Suprapubic skin (tissue), 4 donors: Measurements from ENCODE around the gene PDE1C. TPM values are rescaled to one million over a fixed set of nuclear protein-coding genes. Genes with fewer than 3 reads are reported as not detected.

Experiments used
- DNase-seq, 2 donors: peaks; one replicate each; pipeline ENCODE4 v3.0.0-alpha.2; 2019; ENCODE audit warnings: low spot score in 2 of 2
- H3K27ac ChIP-seq: fragments of 200-600 bp; sonication (generic); one replicate; pipeline ENCODE4 v1.5.1; 2019
- H3K27me3 ChIP-seq: fragments of 200-600 bp; sonication (generic); one replicate; pipeline ENCODE4 v1.5.1; 2019
- H3K36me3 ChIP-seq: fragments of 200-600 bp; sonication (generic); one replicate; pipeline ENCODE4 v1.5.1; 2019
- H3K4me1 ChIP-seq: fragments of 200-600 bp; sonication (generic); one replicate; pipeline ENCODE4 v1.5.1; 2019
- H3K4me3 ChIP-seq: fragments of 200-600 bp; sonication (generic); one replicate; pipeline ENCODE4 v1.5.1; 2019; ENCODE audit warnings: mild to moderate bottlenecking
- H3K9me3 ChIP-seq: fragments of 200-600 bp; sonication (generic); one replicate; pipeline ENCODE4 v1.5.1; 2019
- EP300 ChIP-seq: sonication (generic); formaldehyde crosslinking; IDR thresholded peaks from one replicate; pipeline ENCODE4 v1.6.1; 2017; ENCODE audit warnings: antibody characterized with exemption
- POLR2A ChIP-seq, 2 donors: fragments of 450-650 bp; IDR thresholded peaks; one replicate each; pipeline ENCODE4 v1.6.1; 2017; ENCODE audit warnings: antibody characterized with exemption in 2 of 2, mild to moderate bottlenecking in 2 of 2, moderate library complexity in 2 of 2
- POLR2AphosphoS5 ChIP-seq, 3 donors: sonication (generic); formaldehyde crosslinking; IDR thresholded peaks; one replicate each; pipeline ENCODE4 v1.6.1; 2017; ENCODE audit warnings: antibody characterized with exemption in 3 of 3
- WGBS: methylation state at CpG from one replicate; pipeline ENCODE4 v1.1.5; 2018; 5-methylcytosine and 5-hydroxymethylcytosine counted together
- total RNA-seq, 4 donors: library from RNA; depleted of rRNA; stranded (reverse); fragments of >200 nt; gene quantifications; one replicate each; pipeline ENCODE4 v1.1.0, GENCODE V29; 2016
- TF ChIP-seq, protein P1 (sequence below), 2 donors: fragments of 200-600 bp in 1 of 2; fragments of 450-650 bp in 1 of 2; sonication (generic) in 1 of 2; IDR thresholded peaks; one replicate each; pipeline ENCODE4 v1.5.1; 2016 to 2019; ENCODE audit warnings: antibody characterized with exemption in 2 of 2, mild to moderate bottlenecking in 1 of 2, moderate library complexity in 1 of 2

PDE1C gene
- total RNA-seq, 4 donors from 2014 or later: 0.64 to 1.8 (median 0.83) TPM

DNA sequence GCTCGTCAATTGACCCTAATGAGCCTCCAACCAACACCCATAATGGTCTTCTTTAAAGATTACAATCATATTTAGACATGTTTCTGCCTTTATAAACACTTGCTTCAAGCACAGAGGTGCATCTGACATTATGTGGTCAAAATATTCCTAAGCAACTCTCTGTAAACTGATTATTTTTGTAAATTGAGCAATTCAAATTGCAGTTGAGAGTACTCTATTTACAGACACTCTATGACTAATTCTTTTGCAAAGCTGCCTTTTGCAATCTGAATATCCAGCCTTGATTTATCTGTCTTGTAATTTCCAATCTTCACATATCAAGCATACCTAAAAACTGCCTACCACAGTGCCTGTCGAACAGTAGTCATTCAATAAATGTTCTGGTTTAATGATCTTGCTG, 112.0 kb downstream of the PDE1C start:
- WGBS: 71% methylated on average over 2 of the region's 2 CpGs

DNA sequence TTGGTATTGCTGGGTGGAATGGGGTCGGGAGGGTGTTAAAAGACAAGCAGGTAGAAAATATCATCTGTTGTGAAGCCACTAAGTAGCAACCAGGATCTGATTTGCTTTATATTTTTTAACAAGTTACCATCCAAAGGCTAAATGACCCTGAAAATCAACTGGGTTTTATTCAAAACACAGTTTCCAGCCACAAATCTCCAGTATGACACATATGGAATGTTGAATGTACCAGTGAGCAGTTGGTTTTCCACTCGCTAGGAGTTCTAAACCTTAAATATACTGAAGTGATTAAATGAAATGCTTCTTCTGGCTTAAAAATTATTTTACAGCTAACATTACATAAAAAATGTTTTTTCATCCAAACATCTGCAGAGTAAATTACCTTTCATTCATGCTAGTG, 112.5 kb downstream of the PDE1C start:
- no peaks in the 10 kb centered on the region for H3K9me3 ChIP-seq
- H3K27ac ChIP-seq: no peak overlapping the region
- no peaks in the 10 kb centered on the region for H3K36me3 ChIP-seq
- H3K4me3 ChIP-seq: no peak overlapping the region
- H3K4me1 ChIP-seq: no peaks in the 10 kb centered on the region
- DNase-seq: no peak
- H3K27me3 ChIP-seq: no peaks in the 10 kb centered on the region
- WGBS: 74% methylated on average over 2 of the region's 2 CpGs
- TF ChIP-seq, protein P1, sequence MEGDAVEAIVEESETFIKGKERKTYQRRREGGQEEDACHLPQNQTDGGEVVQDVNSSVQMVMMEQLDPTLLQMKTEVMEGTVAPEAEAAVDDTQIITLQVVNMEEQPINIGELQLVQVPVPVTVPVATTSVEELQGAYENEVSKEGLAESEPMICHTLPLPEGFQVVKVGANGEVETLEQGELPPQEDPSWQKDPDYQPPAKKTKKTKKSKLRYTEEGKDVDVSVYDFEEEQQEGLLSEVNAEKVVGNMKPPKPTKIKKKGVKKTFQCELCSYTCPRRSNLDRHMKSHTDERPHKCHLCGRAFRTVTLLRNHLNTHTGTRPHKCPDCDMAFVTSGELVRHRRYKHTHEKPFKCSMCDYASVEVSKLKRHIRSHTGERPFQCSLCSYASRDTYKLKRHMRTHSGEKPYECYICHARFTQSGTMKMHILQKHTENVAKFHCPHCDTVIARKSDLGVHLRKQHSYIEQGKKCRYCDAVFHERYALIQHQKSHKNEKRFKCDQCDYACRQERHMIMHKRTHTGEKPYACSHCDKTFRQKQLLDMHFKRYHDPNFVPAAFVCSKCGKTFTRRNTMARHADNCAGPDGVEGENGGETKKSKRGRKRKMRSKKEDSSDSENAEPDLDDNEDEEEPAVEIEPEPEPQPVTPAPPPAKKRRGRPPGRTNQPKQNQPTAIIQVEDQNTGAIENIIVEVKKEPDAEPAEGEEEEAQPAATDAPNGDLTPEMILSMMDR (IDR thresholded peaks at IDR 0.05): no peak
- TF ChIP-seq EP300: no peak
- no peak for TF ChIP-seq POLR2A (IDR thresholded peaks at IDR 0.05)
- TF ChIP-seq POLR2AphosphoS5 (IDR thresholded peaks at IDR 0.05): no peak

More for the DNA sequence above, 112.0 kb downstream of the PDE1C start:
- Histone ChIP-seq H3K4me3 (no peak overlapping the region), H3K27me3 (no peaks in the 10 kb centered on the region), H3K9me3 (no peaks in the 10 kb centered on the region), H3K36me3 (no peaks in the 10 kb centered on the region), H3K27ac (no peak overlapping the region), H3K4me1 (no peaks in the 10 kb centered on the region)
- TF ChIP-seq, protein P1 (IDR thresholded peaks at IDR 0.05): no peak
- TF ChIP-seq EP300 (no peak), POLR2A (IDR thresholded peaks at IDR 0.05) (no peak), POLR2AphosphoS5 (IDR thresholded peaks at IDR 0.05) (no peak)
- DNase-seq: no peak

DNA sequence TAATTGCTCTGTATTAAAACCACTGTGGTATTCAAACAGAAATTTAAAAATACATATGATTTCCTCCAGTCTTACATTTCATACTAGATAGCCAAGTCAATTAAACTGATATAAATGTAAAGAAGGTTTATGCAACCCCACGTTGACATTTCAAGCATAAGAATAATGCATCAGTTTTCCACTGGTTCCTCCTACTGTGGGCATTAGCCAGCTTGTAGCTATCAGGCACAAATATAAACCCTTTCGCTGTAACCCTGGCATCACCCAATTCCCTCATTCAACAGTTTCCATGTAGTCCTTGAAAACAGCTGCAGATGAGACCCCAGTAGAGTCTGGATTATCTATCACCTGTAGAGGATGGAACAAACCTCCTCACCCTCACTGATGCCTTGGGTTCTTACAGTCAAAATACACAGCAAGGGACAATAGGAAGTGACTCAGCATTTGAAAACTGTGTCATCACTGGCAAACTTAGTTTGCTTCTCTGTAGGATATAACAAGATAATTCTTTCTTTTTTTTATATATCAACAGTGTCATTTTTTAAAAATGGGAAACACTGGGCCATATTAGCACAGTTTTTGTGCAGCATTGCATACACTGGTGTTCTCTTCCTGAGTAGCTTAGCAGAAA, 113.0 kb downstream of the PDE1C start:
- TF ChIP-seq POLR2AphosphoS5 (IDR thresholded peaks at IDR 0.05) (no peak), EP300 (no peak), POLR2A (IDR thresholded peaks at IDR 0.05) (no peak)
- TF ChIP-seq, protein P1 (IDR thresholded peaks at IDR 0.05): no peak
- no peaks in the 10 kb centered on the region for H3K36me3 ChIP-seq
- no peaks in the 10 kb centered on the region for H3K27me3 ChIP-seq
- DNase-seq: no peak
- no peak overlapping the region for H3K27ac ChIP-seq
- 78% methylated on average over 2 of the region's 2 CpGs for WGBS
- no peaks in the 10 kb centered on the region for H3K9me3 ChIP-seq
- no peak overlapping the region for H3K4me3 ChIP-seq
- H3K4me1 ChIP-seq: no peaks in the 10 kb centered on the region

DNA sequence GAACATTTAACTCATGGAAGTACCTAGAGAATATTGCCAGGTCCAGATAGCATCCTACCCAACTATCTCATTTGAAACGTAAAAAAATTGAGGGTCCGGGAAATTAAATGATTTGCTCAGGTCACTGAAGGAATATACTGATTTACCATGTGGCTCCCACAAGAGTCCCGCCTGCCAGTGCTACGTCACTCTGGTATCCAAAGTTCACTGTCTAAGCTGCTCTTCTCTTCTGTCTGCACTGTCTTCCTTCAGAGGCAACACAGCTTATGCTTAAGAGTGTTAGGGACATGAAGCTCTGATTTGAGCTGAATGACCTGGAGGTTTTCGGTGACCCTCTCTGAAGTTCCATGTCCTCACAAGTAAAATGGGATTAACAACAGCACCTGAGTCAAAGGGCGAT, 114.6 kb downstream of the PDE1C start:
- Histone ChIP-seq H3K27me3 (no peaks in the 10 kb centered on the region), H3K4me3 (no peak overlapping the region), H3K9me3 (no peaks in the 10 kb centered on the region), H3K36me3 (no peaks in the 10 kb centered on the region), H3K27ac (no peak overlapping the region), H3K4me1 (no peaks in the 10 kb centered on the region)
- DNase-seq: no peak
- WGBS: 88% methylated on average over 6 of the region's 6 CpGs
- TF ChIP-seq POLR2A (IDR thresholded peaks at IDR 0.05) (no peak), POLR2AphosphoS5 (IDR thresholded peaks at IDR 0.05) (no peak), EP300 (no peak)
- TF ChIP-seq, protein P1 (IDR thresholded peaks at IDR 0.05): no peak

DNA sequence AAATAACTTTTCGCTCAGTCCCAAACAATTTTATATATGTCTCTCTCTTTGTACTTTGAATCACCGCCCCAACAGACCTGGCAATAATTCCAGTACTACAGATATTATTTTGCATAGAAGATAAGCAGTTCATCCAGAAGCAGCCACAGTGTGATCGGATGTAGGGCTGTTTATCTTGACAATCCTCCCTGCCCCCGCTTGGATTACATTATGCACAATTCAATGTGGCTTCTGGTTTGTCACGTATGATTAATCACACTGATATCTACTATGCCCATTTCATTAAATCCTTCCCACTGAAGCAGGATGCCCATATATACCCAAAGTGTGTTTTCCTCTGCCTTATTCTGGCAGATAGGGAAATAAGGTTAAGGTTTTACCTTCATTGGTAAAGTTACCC, 115.2 kb downstream of the PDE1C start:
- DNase-seq: no peak
- TF ChIP-seq, protein P1 (IDR thresholded peaks at IDR 0.05): no peak
- no peak for TF ChIP-seq POLR2A (IDR thresholded peaks at IDR 0.05)
- TF ChIP-seq EP300: no peak
- no peak for TF ChIP-seq POLR2AphosphoS5 (IDR thresholded peaks at IDR 0.05)
- H3K36me3 ChIP-seq: no peaks in the 10 kb centered on the region
- 85% methylated on average over 5 of the region's 5 CpGs for WGBS
- no peaks in the 10 kb centered on the region for H3K9me3 ChIP-seq
- no peak overlapping the region for H3K27ac ChIP-seq
- no peaks in the 10 kb centered on the region for H3K4me1 ChIP-seq
- H3K4me3 ChIP-seq: no peak overlapping the region
- no peaks in the 10 kb centered on the region for H3K27me3 ChIP-seq
